Measurements from ENCODE around the gene ADAMTS12.
"Not testable (repeated sequence)": the region's sequence is repeated elsewhere in the genome, so short reads cannot be mapped to it uniquely, and the experiment has no call there.

ADAMTS12 gene

GRCh38 chr5:33927685-33928084 lies 35.9 kb upstream of the ADAMTS12 start:
- Mint-ChIP-seq H3K36me3 (no peaks in the 10 kb centered on the region), H3K27me3 (peaks cover 9% of the 10 kb centered on the region), H3K27ac (no peak overlapping the region), H3K9me3 (no peaks in the 10 kb centered on the region), H3K4me1 (no peaks in the 10 kb centered on the region), H3K4me3 (no peak overlapping the region)

DNA sequence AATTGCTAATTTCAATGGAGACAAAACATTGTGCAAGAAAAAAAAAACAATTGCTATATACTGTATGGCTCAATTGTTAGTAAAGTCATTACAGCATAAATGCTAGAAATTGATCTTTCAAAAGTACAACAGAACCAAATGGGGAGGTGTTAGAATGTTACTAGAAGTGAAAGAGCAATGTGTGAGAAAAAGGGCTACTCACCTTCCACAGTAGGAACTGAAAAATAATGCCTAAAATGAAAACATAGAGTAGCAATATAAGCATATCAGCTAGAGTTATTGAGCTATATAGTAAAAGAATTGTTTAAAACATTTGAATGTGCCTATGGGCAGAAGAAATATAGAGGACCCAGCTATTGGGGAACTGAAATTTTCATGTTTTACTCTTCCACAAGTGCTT lies 33.5 kb upstream of the ADAMTS12 start:
- Mint-ChIP-seq H3K4me3 (no peak overlapping the region), H3K27me3 (peaks cover 15% of the 10 kb centered on the region), H3K9me3 (no peaks in the 10 kb centered on the region), H3K4me1 (no peaks in the 10 kb centered on the region), H3K36me3 (no peaks in the 10 kb centered on the region), H3K27ac (no peak overlapping the region)

DNA sequence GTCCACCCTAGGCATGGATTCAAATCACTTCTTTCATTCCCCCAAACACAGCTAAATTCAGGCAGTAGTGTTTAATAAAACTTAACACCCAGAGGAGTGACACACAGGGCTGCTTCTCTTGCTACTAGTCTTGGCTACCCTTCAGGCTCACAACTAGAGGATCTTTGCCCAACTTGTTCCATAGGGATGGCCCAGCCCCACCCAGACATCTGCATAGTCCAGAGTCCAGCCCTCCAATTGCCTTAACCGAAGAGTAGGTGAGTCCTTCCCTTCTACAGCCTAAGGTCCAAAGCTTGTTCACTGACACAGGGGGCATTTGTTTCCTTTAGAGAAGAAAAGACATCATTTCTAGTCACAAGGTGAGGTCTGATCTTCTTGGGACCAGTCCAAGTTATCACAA lies 29.2 kb upstream of the ADAMTS12 start:
- H3K4me3 Mint-ChIP-seq: no peak overlapping the region
- peaks cover 17% of the 10 kb centered on the region for H3K9me3 Mint-ChIP-seq
- H3K4me1 Mint-ChIP-seq: no peaks in the 10 kb centered on the region
- H3K36me3 Mint-ChIP-seq: no peaks in the 10 kb centered on the region
- peaks cover 17% of the 10 kb centered on the region for H3K27me3 Mint-ChIP-seq
- no peak overlapping the region for H3K27ac Mint-ChIP-seq

- H3K27ac Mint-ChIP-seq, H3K36me3 Mint-ChIP-seq, H3K4me3 Mint-ChIP-seq, H3K27me3 Mint-ChIP-seq, H3K4me1 Mint-ChIP-seq: not testable (repeated sequence)
- H3K9me3 Mint-ChIP-seq: peaks cover 23% of the 10 kb centered on the region
These were observed 23.1 kb upstream of the ADAMTS12 start for GRCh38 chr5:33914844-33915243.

GRCh38 chr5:33906248-33906647 lies 14.5 kb upstream of the ADAMTS12 start:
- H3K27ac Mint-ChIP-seq, H3K36me3 Mint-ChIP-seq, H3K27me3 Mint-ChIP-seq, H3K4me1 Mint-ChIP-seq, H3K4me3 Mint-ChIP-seq: not testable (repeated sequence)
- H3K9me3 Mint-ChIP-seq: peaks cover 29% of the 10 kb centered on the region

DNA sequence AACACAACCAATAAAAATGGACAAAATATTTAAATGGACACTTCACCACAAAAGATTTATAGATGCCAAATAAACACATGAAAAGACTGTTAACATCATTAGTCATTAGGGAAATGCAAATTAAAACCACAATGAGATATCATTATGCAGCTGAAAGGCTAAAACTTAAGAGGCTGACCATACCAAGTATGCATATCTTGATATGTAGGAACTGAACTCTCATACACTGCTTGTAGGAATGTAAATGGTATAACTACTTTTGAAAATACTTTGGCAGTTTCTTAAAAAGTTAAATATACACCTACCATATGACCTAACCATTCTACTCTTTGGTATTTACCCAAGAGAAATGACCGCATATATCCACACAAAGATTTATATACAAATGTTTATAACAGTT lies 13.6 kb upstream of the ADAMTS12 start:
- Mint-ChIP-seq H3K27ac (no peak overlapping the region), H3K4me3 (no peak overlapping the region), H3K27me3 (peaks cover 7% of the 10 kb centered on the region), H3K4me1 (no peaks in the 10 kb centered on the region), H3K36me3 (peaks cover 9% of the 10 kb centered on the region), H3K9me3 (peaks cover 29% of the 10 kb centered on the region)

- H3K27ac Mint-ChIP-seq: no peak overlapping the region
- no peaks in the 10 kb centered on the region for H3K4me1 Mint-ChIP-seq
- H3K36me3 Mint-ChIP-seq: peaks cover 9% of the 10 kb centered on the region
- H3K4me3 Mint-ChIP-seq: no peak overlapping the region
- peaks cover 5% of the 10 kb centered on the region for H3K27me3 Mint-ChIP-seq
- peaks cover 19% of the 10 kb centered on the region for H3K9me3 Mint-ChIP-seq
These were observed 11.3 kb upstream of the ADAMTS12 start for GRCh38 chr5:33903118-33903517.

DNA sequence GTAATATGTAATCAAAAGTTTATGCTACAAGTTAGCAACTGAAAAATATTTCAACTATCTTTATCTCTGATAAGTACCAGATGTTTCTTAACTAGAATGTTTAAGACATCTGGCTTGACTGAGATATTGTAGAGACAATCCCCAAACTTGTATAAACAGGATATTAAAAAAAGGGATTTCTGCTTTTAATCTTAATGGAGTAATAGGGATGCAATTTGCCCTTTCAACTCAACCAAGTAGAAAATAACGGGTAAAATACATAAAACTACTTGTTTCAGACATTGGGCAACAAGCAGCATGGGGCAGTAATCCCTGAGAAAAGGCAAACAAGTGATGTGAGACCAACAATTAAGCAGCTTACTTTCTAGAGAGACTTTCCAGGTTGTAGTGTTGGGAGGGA lies 9.4 kb upstream of the ADAMTS12 start:
- peaks cover 5% of the 10 kb centered on the region for H3K36me3 Mint-ChIP-seq
- H3K4me1 Mint-ChIP-seq: no peaks in the 10 kb centered on the region
- H3K27me3 Mint-ChIP-seq: peaks cover 7% of the 10 kb centered on the region
- H3K4me3 Mint-ChIP-seq: no peak overlapping the region
- H3K9me3 Mint-ChIP-seq: peaks cover 14% of the 10 kb centered on the region
- H3K27ac Mint-ChIP-seq: no peak overlapping the region

GRCh38 chr5:33894566-33894965 lies 2.8 kb upstream of the ADAMTS12 start:
- Mint-ChIP-seq H3K36me3 (no peaks in the 10 kb centered on the region), H3K27me3 (peaks cover 29% of the 10 kb centered on the region), H3K4me1 (peaks cover 10% of the 10 kb centered on the region), H3K27ac (no peak overlapping the region), H3K4me3 (no peak overlapping the region), H3K9me3 (no peaks in the 10 kb centered on the region)

GRCh38 chr5:33892620-33893137 lies 889 bp upstream of the ADAMTS12 start:
- Mint-ChIP-seq H3K27me3 (peaks cover 37% of the 10 kb centered on the region), H3K36me3 (no peaks in the 10 kb centered on the region), H3K4me1 (peaks cover 10% of the 10 kb centered on the region)

DNA sequence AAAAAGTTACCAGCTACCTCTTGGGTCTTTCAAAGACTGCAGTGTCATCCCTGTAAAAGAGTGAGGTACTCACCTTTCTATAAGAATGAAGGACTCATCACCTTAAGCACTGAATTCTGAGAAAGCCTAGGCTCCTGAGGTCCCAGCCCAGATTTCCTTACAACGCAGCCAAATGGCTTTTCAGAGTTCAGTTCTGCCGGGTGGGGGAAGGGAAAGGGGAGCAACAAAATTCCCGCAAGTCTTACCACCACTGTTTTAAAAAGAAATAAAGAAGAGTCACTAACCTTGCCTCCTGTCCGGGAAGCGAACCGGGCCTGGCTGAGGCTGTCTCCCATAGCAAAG lies 373 bp downstream of the ADAMTS12 start:
- Mint-ChIP-seq H3K27ac (no peak overlapping the region), H3K4me1 (peaks cover 10% of the 10 kb centered on the region), H3K36me3 (no peaks in the 10 kb centered on the region), H3K27me3 (peaks cover 36% of the 10 kb centered on the region), H3K9me3 (no peaks in the 10 kb centered on the region), H3K4me3 (peak overlapping the region; percentile 12)

More at GRCh38 chr5:33892620-33893137, 889 bp upstream of the ADAMTS12 start:
- no peak overlapping the region for H3K4me3 Mint-ChIP-seq
- no peak overlapping the region for H3K27ac Mint-ChIP-seq
- H3K9me3 Mint-ChIP-seq: no peaks in the 10 kb centered on the region

GRCh38 chr5:33890131-33891032 lies 1.4 kb downstream of the ADAMTS12 start:
- Mint-ChIP-seq H3K36me3 (no peaks in the 10 kb centered on the region), H3K27ac (no peak overlapping the region), H3K4me3 (no peak overlapping the region), H3K4me1 (peaks cover 10% of the 10 kb centered on the region), H3K27me3 (peaks cover 36% of the 10 kb centered on the region), H3K9me3 (no peaks in the 10 kb centered on the region)

- Mint-ChIP-seq H3K27ac (no peak overlapping the region), H3K4me3 (no peak overlapping the region), H3K36me3 (no peaks in the 10 kb centered on the region), H3K4me1 (peaks cover 10% of the 10 kb centered on the region), H3K9me3 (no peaks in the 10 kb centered on the region), H3K27me3 (peaks cover 29% of the 10 kb centered on the region)
These were observed 3.2 kb downstream of the ADAMTS12 start for GRCh38 chr5:33888587-33888986.

DNA sequence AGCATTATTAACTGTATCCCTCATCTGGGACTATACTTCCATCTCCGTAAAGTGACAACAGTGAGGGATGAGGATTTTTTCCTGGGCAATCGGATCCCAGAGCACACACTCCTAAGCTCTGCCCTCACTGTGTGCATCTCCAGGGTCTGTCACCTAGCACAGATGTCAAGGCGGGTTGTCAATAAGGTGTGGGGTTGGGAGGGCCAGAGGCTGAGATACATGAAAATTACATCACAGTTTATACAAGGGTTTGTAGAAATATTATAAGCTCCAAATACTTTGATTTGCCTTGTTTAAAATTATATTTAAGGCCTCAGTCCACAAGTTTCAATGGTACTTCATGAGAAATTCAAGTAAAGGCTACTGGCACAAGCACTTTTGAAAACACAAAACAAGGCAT lies 4.5 kb downstream of the ADAMTS12 start:
- no peaks in the 10 kb centered on the region for H3K9me3 Mint-ChIP-seq
- no peaks in the 10 kb centered on the region for H3K36me3 Mint-ChIP-seq
- H3K27ac Mint-ChIP-seq: no peak overlapping the region
- H3K4me1 Mint-ChIP-seq: peaks cover 8% of the 10 kb centered on the region
- H3K4me3 Mint-ChIP-seq: no peak overlapping the region
- peaks cover 19% of the 10 kb centered on the region for H3K27me3 Mint-ChIP-seq

- Mint-ChIP-seq H3K27ac (no peak overlapping the region), H3K9me3 (no peaks in the 10 kb centered on the region), H3K4me1 (peaks cover 3% of the 10 kb centered on the region), H3K27me3 (peaks cover 15% of the 10 kb centered on the region), H3K36me3 (no peaks in the 10 kb centered on the region), H3K4me3 (no peak overlapping the region)
These were observed 5.5 kb downstream of the ADAMTS12 start for GRCh38 chr5:33886283-33886682.

GRCh38 chr5:33885679-33886078 lies 6.1 kb downstream of the ADAMTS12 start:
- no peaks in the 10 kb centered on the region for H3K36me3 Mint-ChIP-seq
- no peak overlapping the region for H3K4me3 Mint-ChIP-seq
- no peak overlapping the region for H3K27ac Mint-ChIP-seq
- no peaks in the 10 kb centered on the region for H3K9me3 Mint-ChIP-seq
- H3K27me3 Mint-ChIP-seq: peaks cover 10% of the 10 kb centered on the region
- no peaks in the 10 kb centered on the region for H3K4me1 Mint-ChIP-seq

- Mint-ChIP-seq H3K36me3 (no peaks in the 10 kb centered on the region), H3K4me1 (no peaks in the 10 kb centered on the region), H3K27ac (no peak overlapping the region), H3K9me3 (no peaks in the 10 kb centered on the region), H3K4me3 (no peak overlapping the region), H3K27me3 (peaks cover 2% of the 10 kb centered on the region)
These were observed 8.3 kb downstream of the ADAMTS12 start for GRCh38 chr5:33883482-33883881.
